ENCODE measurements around the gene CC2D2A. TPM values are rescaled to one million over a fixed set of nuclear protein-coding genes. Genes with fewer than 3 reads are reported as not detected.

The CC2D2A gene
- total RNA-seq, 1 donor from 2014 or later = 6.7 TPM

GRCh38 chr4:15543537-15544247 is 74.0 kb downstream of the CC2D2A start:
- DNase-seq (no peak), ATAC-seq (ENCODE audit: poor library complexity) (no peak)
- intact Hi-C loops (cut with DNase I) = no loop called here

DNA sequence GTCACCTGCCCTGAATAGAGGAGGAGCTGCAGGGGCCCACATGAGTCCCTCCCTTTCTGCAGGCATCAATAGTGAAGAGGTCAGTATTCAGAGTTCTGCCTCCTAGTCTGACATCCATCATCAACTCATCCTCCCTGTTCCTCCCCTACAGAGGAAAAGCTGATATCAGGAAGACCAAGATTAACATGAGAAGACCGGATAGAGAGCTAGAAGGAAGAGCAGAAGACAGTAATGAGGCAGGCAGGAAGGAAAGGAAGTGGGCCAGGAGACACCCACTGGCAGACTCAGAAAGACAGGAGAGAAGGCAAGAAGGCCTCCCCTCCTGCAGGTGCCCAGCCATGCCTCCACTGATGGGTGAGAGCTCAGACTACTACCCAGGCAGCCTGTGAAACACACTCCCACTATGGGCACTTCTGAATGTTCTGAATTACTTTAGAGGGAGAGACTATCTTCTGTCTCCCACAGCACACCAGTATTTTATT is 74.6 kb downstream of the CC2D2A start:
- ATAC-seq (ENCODE audit: poor library complexity) (no peak), DNase-seq (no peak)
- intact Hi-C loops (cut with DNase I) = no loop called here

DNA sequence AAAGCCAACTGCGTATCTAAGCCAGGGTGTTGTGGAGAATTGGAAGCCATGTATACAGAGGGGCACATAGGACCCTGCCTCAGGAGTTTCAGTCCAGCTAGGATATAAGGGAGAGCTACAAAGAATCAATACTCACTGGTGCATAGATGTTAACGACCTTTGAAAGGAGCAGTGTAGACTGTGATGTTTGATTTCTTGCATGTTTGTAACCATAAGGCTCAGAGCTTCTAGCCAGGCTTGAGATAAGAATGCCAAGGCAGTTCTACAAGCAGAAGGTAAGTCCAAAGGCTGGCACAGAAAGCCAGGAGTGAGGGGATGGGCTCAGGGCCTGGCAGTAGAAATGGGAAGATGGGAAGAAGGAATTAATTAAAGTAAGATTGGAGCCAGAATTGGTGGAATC is 75.7 kb downstream of the CC2D2A start:
- ATAC-seq (ENCODE audit: poor library complexity) = no peak
- no peak for DNase-seq
- intact Hi-C loops (cut with DNase I) = no loop called here

DNA sequence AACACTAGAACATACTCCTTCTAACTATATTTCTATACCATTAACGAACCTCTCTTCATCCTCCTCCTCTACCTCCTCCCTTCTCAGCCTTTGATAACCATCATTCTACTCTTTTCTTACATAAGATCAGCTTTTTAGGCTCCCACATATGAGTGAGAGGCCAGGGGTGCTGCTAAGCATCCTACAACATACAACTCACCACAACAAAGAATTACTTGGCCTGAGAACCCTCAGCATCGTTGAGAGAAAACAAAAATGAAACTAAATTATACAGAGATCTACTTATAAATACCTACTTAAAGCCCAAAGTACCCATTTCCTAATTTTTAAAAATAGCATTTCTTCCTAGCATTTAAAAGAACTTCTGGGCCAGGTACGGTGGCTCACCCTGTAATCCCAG is 77.7 kb downstream of the CC2D2A start:
- DNase-seq = no peak
- ATAC-seq (ENCODE audit: poor library complexity) = no peak
- intact Hi-C loops (cut with DNase I) = no loop called here

GRCh38 chr4:15550491-15550890 is 80.8 kb downstream of the CC2D2A start:
- ATAC-seq (ENCODE audit: poor library complexity) = no peak
- intact Hi-C loops (cut with DNase I) = no loop called here
- no peak for DNase-seq

DNA sequence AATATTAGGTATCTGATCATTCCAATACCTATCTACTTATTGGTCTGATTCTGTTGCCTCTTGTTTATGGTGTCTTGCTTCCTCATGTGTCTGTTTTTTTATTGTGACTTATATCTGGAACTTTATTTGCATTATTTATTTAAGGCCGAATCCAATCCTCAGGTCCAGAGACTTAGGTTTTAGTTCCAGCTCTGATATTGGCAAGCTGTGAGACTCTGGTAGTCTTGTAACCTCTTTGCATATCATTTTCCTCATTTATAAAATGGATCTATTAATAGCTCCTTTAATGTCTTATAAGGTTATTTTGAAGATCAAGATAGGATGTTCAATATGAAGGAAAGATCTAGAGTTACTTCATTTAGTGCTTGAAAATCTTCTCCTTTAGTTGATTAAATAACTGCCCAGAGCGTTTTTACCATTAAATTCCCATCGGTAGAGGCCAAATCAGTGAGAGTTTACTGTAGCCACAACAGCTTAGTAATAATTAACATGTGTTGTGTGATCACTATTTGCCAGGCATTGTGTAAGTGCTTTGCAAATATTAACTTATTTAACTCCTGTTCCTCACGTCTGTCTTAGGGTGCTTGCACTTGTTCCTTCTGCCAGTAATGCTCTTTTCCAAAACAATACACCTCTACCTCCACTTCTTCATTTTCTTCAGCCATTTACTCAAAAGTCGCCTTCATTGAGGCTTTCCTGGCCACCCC is 82.2 kb downstream of the CC2D2A start:
- intact Hi-C loops (cut with DNase I) = no loop called here
- ATAC-seq (ENCODE audit: poor library complexity) (no peak), DNase-seq (no peak)

DNA sequence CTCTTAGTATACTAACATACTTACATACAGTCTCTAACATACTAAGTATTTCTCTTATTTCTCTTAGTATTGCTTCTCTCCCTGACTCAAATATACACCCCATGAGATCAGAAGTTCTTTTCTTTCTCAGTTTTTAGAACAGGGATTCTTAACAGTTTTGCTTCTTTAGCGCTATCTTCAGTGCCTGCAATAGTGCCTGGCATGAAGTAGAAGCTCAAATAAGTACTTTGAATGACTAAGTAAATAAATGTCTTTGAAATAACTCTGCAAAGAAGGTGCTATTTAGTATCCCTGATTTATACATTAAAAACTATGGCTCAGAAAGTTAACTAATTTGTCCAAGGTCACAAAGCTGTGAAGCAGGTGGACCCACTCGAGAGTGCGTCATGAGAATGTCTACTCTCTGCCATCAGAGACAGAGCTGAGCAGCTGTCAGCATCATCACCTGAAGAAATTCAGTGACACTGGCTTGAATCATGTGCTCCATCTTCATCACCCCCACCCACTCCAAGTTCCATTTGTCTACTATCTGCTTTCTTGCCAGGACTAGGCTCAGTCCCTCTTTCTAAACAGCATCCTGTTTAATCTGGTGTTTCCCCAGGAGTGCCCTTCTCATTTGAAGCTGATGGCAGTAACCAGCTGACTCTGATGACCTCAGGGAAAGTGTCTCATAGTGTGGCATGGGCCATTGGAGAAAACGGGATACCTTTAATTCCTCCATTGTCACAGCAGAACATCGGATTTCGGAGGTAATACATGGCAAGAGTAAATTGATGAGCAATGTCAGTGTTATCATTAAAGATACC is 83.1 kb downstream of the CC2D2A start:
- DNase-seq (no peak), ATAC-seq (ENCODE audit: poor library complexity) (no peak)
- intact Hi-C loops (cut with DNase I) = no loop called here

DNA sequence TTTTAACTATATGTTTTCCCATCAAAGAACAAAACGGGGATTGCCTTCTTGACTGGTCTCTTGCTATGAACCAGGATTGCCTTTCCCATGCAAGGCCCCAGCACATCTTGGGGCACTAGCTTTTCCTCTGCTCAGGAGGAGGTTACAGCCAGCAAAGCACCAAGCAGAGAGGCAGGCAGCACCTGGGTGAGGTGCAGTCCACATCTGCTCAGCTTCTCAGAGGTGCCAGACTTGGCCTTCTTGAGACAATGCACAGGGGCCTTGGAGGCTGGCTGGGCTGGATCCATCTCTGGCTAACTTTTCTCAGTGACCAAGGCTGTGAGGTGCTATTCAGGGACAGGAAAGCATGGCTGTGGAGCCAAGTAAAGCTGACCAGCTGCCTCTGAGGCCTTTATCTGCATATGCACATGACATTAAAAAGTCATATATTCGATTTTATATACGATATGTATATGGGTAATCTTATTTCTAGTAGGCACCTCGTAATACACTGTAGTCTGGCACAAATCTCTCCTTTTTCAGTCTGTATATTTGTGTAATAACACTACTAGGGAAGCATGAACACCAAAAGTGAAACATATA is 86.9 kb downstream of the CC2D2A start:
- DNase-seq = no peak
- intact Hi-C loops (cut with DNase I) = no loop called here
- no peak for ATAC-seq (ENCODE audit: poor library complexity)

GRCh38 chr4:15557786-15558550 is 88.3 kb downstream of the CC2D2A start:
- DNase-seq (no peak), ATAC-seq (ENCODE audit: poor library complexity) (no peak)
- intact Hi-C loops (cut with DNase I) = no loop called here

DNA sequence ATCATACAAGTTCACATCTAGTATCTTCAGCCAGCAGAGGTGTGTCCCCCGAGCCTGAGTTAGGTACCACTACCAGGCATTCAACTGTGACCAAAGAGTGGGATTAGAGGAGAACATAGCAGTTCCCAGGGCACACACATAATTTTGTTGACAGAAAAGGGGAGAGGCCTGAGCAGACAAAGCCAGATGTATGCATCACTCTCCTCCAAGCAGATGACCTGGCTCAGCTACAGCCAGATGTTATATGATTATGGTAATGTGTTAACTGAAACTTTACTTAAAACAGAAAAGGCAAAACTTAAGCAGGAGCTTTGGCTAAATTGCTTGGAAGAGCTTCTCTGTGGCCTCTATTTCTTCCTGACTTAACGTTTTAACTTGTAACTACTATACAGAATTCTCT is 88.9 kb downstream of the CC2D2A start:
- intact Hi-C loops (cut with DNase I) = no loop called here
- DNase-seq (no peak), ATAC-seq (ENCODE audit: poor library complexity) (no peak)

DNA sequence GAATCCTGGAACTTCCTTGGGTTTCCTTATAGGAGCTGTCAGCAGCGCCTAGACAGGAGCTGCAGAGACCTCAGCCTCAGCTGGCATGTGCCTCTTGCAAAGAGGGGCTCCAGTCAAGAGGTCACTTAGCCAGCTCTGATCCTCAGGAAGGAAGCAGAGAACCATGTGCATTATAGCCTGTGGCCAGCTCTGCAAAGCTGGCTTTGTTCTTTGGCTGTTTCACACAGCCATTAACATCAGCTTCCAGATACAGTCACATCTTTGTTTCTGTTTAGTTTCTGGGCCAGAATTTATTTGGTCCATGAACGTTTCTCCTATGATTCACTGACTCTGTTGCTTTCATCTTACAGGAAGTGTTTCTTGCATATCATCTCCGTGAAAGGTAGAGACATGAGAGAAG is 92.4 kb downstream of the CC2D2A start:
- ATAC-seq (ENCODE audit: poor library complexity) (no peak), DNase-seq (no peak)
- intact Hi-C loops (cut with DNase I) = no loop called here

DNA sequence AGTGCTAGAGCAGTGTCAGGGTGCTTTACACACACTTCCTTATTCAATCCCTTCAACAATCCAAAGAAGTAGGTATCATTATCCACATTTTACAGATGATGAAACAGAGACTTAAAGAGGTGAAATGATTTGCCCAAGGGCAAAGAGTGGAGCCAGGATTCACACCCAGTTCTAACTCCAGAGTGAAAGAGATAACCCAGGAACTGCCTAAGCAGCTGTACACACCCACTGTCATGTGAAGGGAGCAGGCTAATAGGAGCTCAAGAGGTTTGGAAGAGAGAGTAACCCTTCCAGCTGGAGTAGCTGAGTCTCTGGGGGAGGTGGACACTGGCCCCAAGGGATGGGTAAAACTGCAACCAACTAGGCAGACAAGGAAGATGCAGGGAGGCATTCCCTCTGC is 92.9 kb downstream of the CC2D2A start:
- intact Hi-C loops (cut with DNase I) = no loop called here
- ATAC-seq (ENCODE audit: poor library complexity) (no peak), DNase-seq (no peak)

GRCh38 chr4:15563871-15564270 is 94.2 kb downstream of the CC2D2A start:
- intact Hi-C loops (cut with DNase I) = no loop called here
- ATAC-seq (ENCODE audit: poor library complexity) (no peak), DNase-seq (no peak)

GRCh38 chr4:15568821-15569220 is 99.1 kb downstream of the CC2D2A start:
- DNase-seq = no peak
- intact Hi-C loops (cut with DNase I) = no loop called here
- ATAC-seq (ENCODE audit: poor library complexity) = no peak

DNA sequence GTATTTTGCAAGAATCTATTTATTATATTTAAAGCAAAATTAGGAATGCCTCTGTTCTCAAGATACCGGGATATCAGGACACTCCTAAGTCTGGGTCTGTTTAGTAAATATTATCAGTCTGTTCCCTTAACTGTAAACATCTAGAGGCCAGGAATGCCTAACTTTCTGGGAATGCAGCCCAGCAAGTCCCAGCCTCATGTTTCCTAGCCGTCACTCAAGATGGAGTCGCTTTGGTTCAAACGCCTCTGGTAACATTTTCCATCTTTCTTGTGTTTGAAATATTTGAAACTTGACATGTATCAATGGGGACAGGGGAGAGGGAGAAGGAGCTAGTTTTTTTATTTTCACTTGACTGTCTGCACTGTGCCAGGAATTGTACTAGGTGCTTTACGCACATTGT is 100.1 kb downstream of the CC2D2A start:
- intact Hi-C loops (cut with DNase I) = no loop called here
- no peak for ATAC-seq (ENCODE audit: poor library complexity)

DNA sequence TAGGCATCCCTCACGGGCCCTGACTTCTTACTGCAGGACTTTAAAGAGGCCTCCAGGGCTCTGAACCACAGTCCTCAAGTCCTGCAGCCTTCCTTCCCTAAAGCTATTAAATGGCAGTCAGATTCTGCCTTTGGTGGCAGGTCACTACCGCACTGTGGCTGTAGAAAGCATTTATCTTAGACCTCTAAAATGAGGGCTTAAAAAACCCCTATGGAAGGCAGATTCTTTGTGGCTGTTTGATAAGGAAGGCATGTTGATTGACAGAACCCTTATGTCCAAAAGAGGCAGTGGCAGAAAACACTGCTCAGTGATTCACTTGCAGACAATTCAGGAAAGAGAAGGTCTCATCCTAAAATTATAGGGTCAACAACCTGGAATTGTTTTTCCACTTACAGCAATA is 106.3 kb downstream of the CC2D2A start:
- intact Hi-C loops (cut with DNase I) = no loop called here
- DNase-seq (no peak), ATAC-seq (ENCODE audit: poor library complexity) (no peak)

More for the DNA sequence above, 100.1 kb downstream of the CC2D2A start:
- no peak for DNase-seq

GRCh38 chr4:15577508-15577907 is 107.8 kb downstream of the CC2D2A start:
- no peak for ATAC-seq (ENCODE audit: poor library complexity)
- intact Hi-C loops (cut with DNase I) = no loop called here

DNA sequence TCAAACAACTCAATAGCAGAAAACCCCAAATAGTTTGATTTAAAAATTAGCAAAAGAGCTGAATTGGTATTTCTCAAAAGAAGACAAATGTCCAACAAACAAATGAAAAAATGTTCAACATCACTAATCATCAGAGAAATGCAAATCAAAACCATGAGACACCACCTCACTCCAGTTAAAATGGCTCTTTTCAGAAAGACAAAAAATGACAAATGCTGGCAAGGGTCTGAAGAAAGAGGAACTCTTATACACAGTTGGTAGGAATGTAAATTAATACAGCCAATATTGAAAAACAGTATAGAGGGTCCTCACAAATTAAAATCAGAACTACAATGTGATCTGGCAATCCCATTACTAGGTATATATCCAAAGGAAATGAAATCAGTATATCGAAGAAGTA is 115.1 kb downstream of the CC2D2A start:
- DNase-seq = no peak
- no peak for ATAC-seq (ENCODE audit: poor library complexity)
- intact Hi-C loops (cut with DNase I) = no loop called here

More at GRCh38 chr4:15577508-15577907, 107.8 kb downstream of the CC2D2A start:
- DNase-seq = no peak

DNA sequence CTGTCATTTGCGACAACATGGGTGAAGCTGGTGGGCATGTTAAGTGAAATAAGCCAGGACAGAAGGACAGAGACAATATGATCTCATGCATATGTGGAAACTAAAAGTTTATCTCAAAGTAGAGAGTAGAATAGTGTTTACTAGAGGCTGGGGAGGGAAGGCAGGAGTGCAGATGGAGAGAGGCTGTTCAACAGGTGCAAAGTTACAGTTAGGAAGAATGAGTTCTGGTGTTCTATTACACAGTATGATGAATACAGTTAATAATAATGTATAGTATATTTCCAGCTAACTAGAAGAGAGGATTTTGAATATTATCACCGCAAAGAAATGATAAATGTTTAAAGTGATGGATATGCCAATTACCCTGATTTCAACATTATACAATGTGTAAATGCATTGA is 115.6 kb downstream of the CC2D2A start:
- intact Hi-C loops (cut with DNase I) = no loop called here
- DNase-seq (no peak), ATAC-seq (ENCODE audit: poor library complexity) (no peak)
